GM21737 (cell line): ENCODE measurements around the gene GTF2IRD1.
"Not testable (repeated sequence)": the region's sequence is repeated elsewhere in the genome, so short reads cannot be mapped to it uniquely, and the experiment has no call there.

Experiments
- ATAC-seq: cut with Tn5 transposase; IDR thresholded peaks from one replicate; pipeline ENCODE4 v1.9.1; 2021; ENCODE audit warnings: mild to moderate bottlenecking, moderate library complexity; ENCODE audit not compliant: unreplicated experiment

GTF2IRD1 gene

GRCh38 chr7:74554178-74554577, 100.5 kb downstream of the GTF2IRD1 start:
- no peak for ATAC-seq

- ATAC-seq: no peak
Observed at GRCh38 chr7:74560086-74560719, 106.5 kb downstream of the GTF2IRD1 start.

GRCh38 chr7:74561898-74562613, 108.3 kb downstream of the GTF2IRD1 start:
- no peak for ATAC-seq

GRCh38 chr7:74563639-74564038, 109.9 kb downstream of the GTF2IRD1 start:
- ATAC-seq: not testable (repeated sequence)

- no peak for ATAC-seq
Observed at GRCh38 chr7:74567318-74567668, 113.6 kb downstream of the GTF2IRD1 start.

- no peak for ATAC-seq
Observed at GRCh38 chr7:74568658-74569057, 115.0 kb downstream of the GTF2IRD1 start.

GRCh38 chr7:74569501-74570075, 115.9 kb downstream of the GTF2IRD1 start:
- ATAC-seq: no peak

- ATAC-seq: no peak
Observed at GRCh38 chr7:74570533-74571156, 116.9 kb downstream of the GTF2IRD1 start.

- ATAC-seq: no peak
Observed at GRCh38 chr7:74572301-74572979, 118.7 kb downstream of the GTF2IRD1 start.

- no peak for ATAC-seq
Observed at GRCh38 chr7:74573512-74573911, 119.8 kb downstream of the GTF2IRD1 start.

GRCh38 chr7:74575083-74575784, 121.5 kb downstream of the GTF2IRD1 start:
- ATAC-seq: no peak

GRCh38 chr7:74575811-74576210, 122.1 kb downstream of the GTF2IRD1 start:
- no peak for ATAC-seq

GRCh38 chr7:74579800-74580685, 126.3 kb downstream of the GTF2IRD1 start:
- ATAC-seq: no peak

GRCh38 chr7:74581916-74582440, 128.3 kb downstream of the GTF2IRD1 start:
- no peak for ATAC-seq

- ATAC-seq: no peak
Observed at GRCh38 chr7:74582447-74583039, 128.8 kb downstream of the GTF2IRD1 start.

- ATAC-seq: no peak
Observed at GRCh38 chr7:74583630-74584029, 129.9 kb downstream of the GTF2IRD1 start.

- ATAC-seq: no peak
Observed at GRCh38 chr7:74584160-74584954, 130.7 kb downstream of the GTF2IRD1 start.

- no peak for ATAC-seq
Observed at GRCh38 chr7:74585844-74586243, 132.1 kb downstream of the GTF2IRD1 start.
